H1 (cell line): ENCODE data around the gene PIGT. TPM values are rescaled to one million over a fixed set of nuclear protein-coding genes. Genes with fewer than 3 reads are reported as not detected.

Experiments
- CTCF ChIA-PET: fragments of 300-600 bp; sonication (Branson Sonifier 250); formaldehyde crosslinking; loops from one replicate; lab custom pipeline; 2021; ENCODE audit not compliant: partially characterized antibody; lab: Charles Lee
- POLR2A ChIA-PET: fragments of 300-600 bp; sonication (Branson Sonifier 250); formaldehyde crosslinking; loops from one replicate; lab custom pipeline; 2021; ENCODE audit warnings: inconsistent platforms; ENCODE audit not compliant: partially characterized antibody; lab: Charles Lee
- DNase-seq, 2 experiments: peaks; one replicate each; pipeline versions ENCODE4 v3.0.0 to v3.0.0-alpha.2; 2010 to 2022; ENCODE audit warnings: low spot score in 2 of 2, low read depth in 1 of 2, mixed read lengths in 1 of 2
- FAIRE-seq: peaks from 2 replicates; lab custom pipeline; 2011; peaks lifted over from hg19 to GRCh38; lab: Jason Lieb, UNC
- H2AFZ ChIP-seq: 2 replicates; pipeline ENCODE4 v1.8.1; 2012; ENCODE audit warnings: low read length, inconsistent platforms
- H2AK5ac ChIP-seq: 2 replicates; pipeline ENCODE4 v1.6.1; 2013; ENCODE audit warnings: low read depth, low read length
- H2BK120ac ChIP-seq: replicated peaks from 2 replicates; pipeline ENCODE3; 2013; ENCODE audit warnings: low read depth, low read length, inconsistent platforms
- H2BK12ac ChIP-seq: 2 replicates; pipeline ENCODE4 v1.6.1; 2013; ENCODE audit warnings: low read depth, low read length
- H2BK15ac ChIP-seq: 2 replicates; pipeline ENCODE4 v1.6.1; 2013; ENCODE audit warnings: low read length
- H2BK20ac ChIP-seq: 2 replicates; pipeline ENCODE4 v1.6.1; 2013; ENCODE audit warnings: low read length
- H2BK5ac ChIP-seq: 2 replicates; pipeline ENCODE4 v1.6.1; 2013; ENCODE audit warnings: low read depth, low read length
- H3K14ac ChIP-seq: 2 replicates; pipeline ENCODE4 v1.6.1; 2013; ENCODE audit warnings: inconsistent platforms; ENCODE audit not compliant: insufficient read length
- H3K18ac ChIP-seq: 2 replicates; pipeline ENCODE4 v1.6.1; 2013; ENCODE audit warnings: low read length; ENCODE audit errors: extremely low read depth
- H3K23ac ChIP-seq: 2 replicates; pipeline ENCODE4 v1.6.1; 2013; ENCODE audit warnings: inconsistent platforms; ENCODE audit not compliant: insufficient read length
- H3K23me2 ChIP-seq: 2 replicates; pipeline ENCODE4 v1.6.1; 2013; ENCODE audit warnings: low read depth, low read length
- H3K27ac ChIP-seq: 2 replicates; pipeline ENCODE4 v1.6.1; 2011; ENCODE audit warnings: low read depth, low read length, inconsistent platforms
- H3K27me3 ChIP-seq, 4 experiments: replicated peaks in 1 of 4; 1 replicate in 1 of 4; 2 replicates in 3 of 4; pipeline versions ENCODE4 v1.6.1 to v1.8.1; 2011 to 2013; ENCODE audit warnings: low read length in 3 of 4, mild to moderate bottlenecking in 3 of 4, inconsistent platforms in 2 of 4, mixed read lengths in 2 of 4, moderate library complexity in 1 of 4; ENCODE audit not compliant: control insufficient read depth in 3 of 4, insufficient read depth in 3 of 4; ENCODE audit errors: extremely low read depth in 1 of 4
- H3K36me3 ChIP-seq, 4 experiments: 2 replicates each; pipeline versions ENCODE4 v1.6.1 to v1.8.1; 2011 to 2013; ENCODE audit warnings: mild to moderate bottlenecking in 4 of 4, low read length in 3 of 4, moderate library complexity in 2 of 4, control low read depth in 1 of 4, inconsistent platforms in 1 of 4; ENCODE audit not compliant: insufficient read depth in 4 of 4, control insufficient read depth in 2 of 4
- H3K4ac ChIP-seq: replicated peaks from 2 replicates; pipeline ENCODE3; 2013; ENCODE audit warnings: low read length, low read depth, mixed read lengths, inconsistent platforms; ENCODE audit not compliant: insufficient read length
- H3K4me1 ChIP-seq, 4 experiments: replicated peaks in 1 of 4; 1 replicate in 1 of 4; 2 replicates in 3 of 4; pipeline versions ENCODE4 v1.6.1 to v1.8.1; 2011 to 2013; ENCODE audit warnings: low read length in 3 of 4, inconsistent platforms in 2 of 4, mixed read lengths in 1 of 4; ENCODE audit not compliant: insufficient read depth in 4 of 4, control insufficient read depth in 3 of 4
- H3K4me2 ChIP-seq, 2 experiments: 2 replicates each; pipeline versions ENCODE4 v1.6.1 to v1.8.1; 2011 to 2013; ENCODE audit warnings: low read depth in 2 of 2, low read length in 2 of 2, control low read depth in 1 of 2, inconsistent platforms in 1 of 2, mild to moderate bottlenecking in 1 of 2; ENCODE audit not compliant: insufficient read depth in 1 of 2
- H3K4me3 ChIP-seq, 4 experiments: fragments of 200-600, 300-600 bp in 1 of 4; sonication (generic), shearing (Covaris generic), sonication (Bioruptor Twin) in 1 of 4; 2 replicates each; pipeline versions ENCODE4 v1.5.1 to v1.8.1; 2011 to 2016; ENCODE audit warnings: low read length in 4 of 4, low read depth in 3 of 4, control low read depth in 2 of 4, inconsistent platforms in 2 of 4, mild to moderate bottlenecking in 2 of 4, mixed read lengths in 1 of 4, moderate library complexity in 1 of 4; ENCODE audit not compliant: insufficient read depth in 2 of 4; ENCODE audit errors: extremely low read depth in 1 of 4
- H3K56ac ChIP-seq: replicated peaks from 2 replicates; pipeline ENCODE3; 2013; ENCODE audit warnings: low read depth, mild to moderate bottlenecking, mixed read lengths, low read length, inconsistent platforms; ENCODE audit not compliant: insufficient read length
- H3K79me1 ChIP-seq: 2 replicates; pipeline ENCODE4 v1.6.1; 2013; ENCODE audit warnings: low read depth, low read length, control low read depth
- H3K79me2 ChIP-seq, 2 experiments: 2 replicates each; pipeline versions ENCODE4 v1.6.1 to v1.8.1; 2012 to 2013; ENCODE audit warnings: low read length in 2 of 2, mild to moderate bottlenecking in 2 of 2, inconsistent platforms in 1 of 2; ENCODE audit not compliant: insufficient read depth in 2 of 2, control insufficient read depth in 1 of 2
- H3K9ac ChIP-seq, 4 experiments: replicated peaks in 1 of 4; 1 replicate in 1 of 4; 2 replicates in 3 of 4; pipeline versions ENCODE4 v1.6.1 to v1.8.1; 2011 to 2013; ENCODE audit warnings: low read depth in 3 of 4, low read length in 3 of 4, control low read depth in 2 of 4, mild to moderate bottlenecking in 2 of 4, moderate library complexity in 2 of 4, inconsistent platforms in 1 of 4; ENCODE audit errors: extremely low read depth in 1 of 4
- H3K9me3 ChIP-seq, 2 experiments: 2 replicates each; pipeline versions ENCODE4 v1.6.1 to v1.8.1; 2012 to 2013; ENCODE audit warnings: mild to moderate bottlenecking in 2 of 2, moderate library complexity in 2 of 2, control low read depth in 1 of 2, inconsistent platforms in 1 of 2, low read depth in 1 of 2, low read length in 1 of 2, mixed read lengths in 1 of 2; ENCODE audit not compliant: insufficient read depth in 2 of 2
- H4K20me1 ChIP-seq, 2 experiments: replicated peaks in 1 of 2; 2 replicates each; pipeline versions ENCODE3 to v1.8.1; 2011 to 2013; ENCODE audit warnings: inconsistent platforms in 2 of 2, low read length in 2 of 2, mild to moderate bottlenecking in 1 of 2; ENCODE audit not compliant: insufficient read depth in 2 of 2, control insufficient read depth in 1 of 2
- H4K5ac ChIP-seq: 2 replicates; pipeline ENCODE4 v1.6.1; 2013; ENCODE audit warnings: low read length, low read depth, mixed read lengths, inconsistent platforms; ENCODE audit not compliant: insufficient read length
- H4K8ac ChIP-seq: 2 replicates; pipeline ENCODE4 v1.8.0; 2013; ENCODE audit warnings: mild to moderate bottlenecking, moderate library complexity, low read length, inconsistent platforms; ENCODE audit not compliant: insufficient read depth; ENCODE audit errors: extremely low read depth
- H4K91ac ChIP-seq: replicated peaks from 2 replicates; pipeline ENCODE3; 2013; ENCODE audit warnings: low read length, mixed read lengths, inconsistent platforms; ENCODE audit not compliant: insufficient read length
- ATF3 ChIP-seq: IDR thresholded peaks from 2 replicates; pipeline ENCODE4 v1.6.1; 2011; ENCODE audit warnings: low read depth, mild to moderate bottlenecking, low read length; ENCODE audit not compliant: insufficient read depth
- KDM4A ChIP-seq: IDR thresholded peaks from one replicate; pipeline ENCODE4 v1.7.1; 2012; ENCODE audit warnings: low read depth, mild to moderate bottlenecking, moderate library complexity, low read length, inconsistent platforms; ENCODE audit not compliant: severe bottlenecking
- TEAD4 ChIP-seq: IDR thresholded peaks from 2 replicates; pipeline ENCODE4 v1.6.1; 2012; ENCODE audit warnings: low read depth, low read length, inconsistent platforms, mixed read lengths
- WGBS, 2 experiments: shearing (Covaris generic) in 1 of 2; methylation state at CpG; one replicate each; pipeline versions ENCODE4 v1.1.6 to v1.1.7; 2013 to 2015; ENCODE audit warnings: low lambda C conversion rate in 2 of 2, mixed read lengths in 2 of 2, inconsistent platforms in 1 of 2, low coverage in 1 of 2, missing lambda C conversion rate in 1 of 2; ENCODE audit not compliant: insufficient replicate concordance in 2 of 2, insufficient coverage in 1 of 2, insufficient read length in 1 of 2; ENCODE audit errors: extremely low coverage in 1 of 2, missing lambda C conversion rate in 1 of 2; 5-methylcytosine and 5-hydroxymethylcytosine counted together
- polyA plus RNA-seq, 7 experiments: library from polyadenylated mRNA; depleted of rRNA in 3 of 7; stranded (reverse) in 5 of 7; unstranded in 2 of 7; fragments of >200 nt in 5 of 7; fragments of 200-250 nt in 2 of 7; gene quantifications; 1 replicate in 5 of 7; 2 replicates in 1 of 7; 4 replicates in 1 of 7; pipeline versions ENCODE4 v1.2.1 to v1.2.3, GENCODE V29; 2011 to 2013; ENCODE audit warnings: missing spikeins in 2 of 7, mixed read lengths in 2 of 7
- total RNA-seq: library from RNA; stranded (reverse); fragmentation: NEBNext Ultra II Directional; extraction: Animal tissue kit (Norgen Biotek cat#: 25700); gene quantifications from 2 replicates; pipeline ENCODE4 v1.2.1, GENCODE V29; 2021

Gene PIGT
- total and polyA plus RNA-seq, 2 of the 8 experiments (the other 6 are each of a cell fraction or from before 2014, with no cell fraction given): 66.0 to 89.7 TPM

DNA sequence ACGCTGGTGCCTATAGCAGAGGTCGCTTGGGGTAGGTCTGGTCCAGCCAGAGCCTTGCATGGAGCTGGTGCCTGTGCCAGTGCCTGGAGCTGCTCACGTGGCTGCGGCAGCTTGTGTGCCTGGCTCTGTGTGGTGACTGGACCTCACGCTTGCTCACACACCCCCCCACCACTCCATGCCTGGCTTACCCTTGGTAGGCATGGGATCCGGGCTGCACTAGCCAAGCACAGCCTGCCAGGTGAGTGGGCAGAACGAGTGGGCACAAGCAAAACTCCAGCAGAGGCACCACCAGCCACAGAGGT lies 20.9 kb upstream of the PIGT start:
- Histone ChIP-seq H4K20me1 (no peaks in the 10 kb centered on the region), H4K8ac (no peak overlapping the region), H2BK5ac (no peak overlapping the region), H3K56ac (no peak overlapping the region), H4K5ac (no peak overlapping the region), H3K4me1 (no peaks in the 10 kb centered on the region), H3K36me3 (no peaks in the 10 kb centered on the region), H3K9me3 (peaks cover 3 to 8% of the 10 kb centered on the region in 2 experiments; a peak in 2 of 4 replicates), H3K18ac (no peak overlapping the region), H2BK20ac (no peak overlapping the region), H3K79me1 (no peaks in the 10 kb centered on the region), H3K9ac (no peak overlapping the region), H2BK120ac (no peak overlapping the region), H3K79me2 (no peaks in the 10 kb centered on the region), H3K4me2 (no peak overlapping the region), H3K14ac (no peak overlapping the region), H2AK5ac (no peak overlapping the region), H3K4ac (no peak overlapping the region), H2AFZ (no peak overlapping the region), H3K27me3 (no peaks in the 10 kb centered on the region), H3K27ac (no peak overlapping the region), H3K4me3 (no peak overlapping the region), H4K91ac (no peak overlapping the region), H2BK15ac (no peak overlapping the region), H3K23ac (no peak overlapping the region), H2BK12ac (no peak overlapping the region), H3K23me2 (no peaks in the 10 kb centered on the region)
- FAIRE-seq (no peak), DNase-seq (no peak)
- ChIA-PET POLR2A (interaction anchor here (1.5 to 2.2 kb wide), 2 partner anchors 10 to 20 kb away, joined by 3 to 10 read pairs; no protein-coding TSS in a partner anchor), CTCF (interaction anchor here (0.7 to 3.4 kb wide), 9 partner anchors 9 to 87 kb away, joined by 3 to 21 read pairs (median 4); partner anchors contain the start of gene MATN4)
- WGBS, 2 experiments: 82% methylated on average over 7 of the region's 7 CpGs; no CpG with 5 or more reads in 1 of the 2 experiments
- no peak for TF ChIP-seq TEAD4
- no peak for TF ChIP-seq ATF3
- TF ChIP-seq KDM4A: no peak
